Gastrocnemius medialis (tissue), 4 donors: Measurements from ENCODE around the gene FAM193B.

Experiments
- POLR2A ChIP-seq, 2 donors: fragments of 450-650 bp; IDR thresholded peaks; one replicate each; pipeline ENCODE4 v1.6.1; 2017; ENCODE audit warnings: antibody characterized with exemption in 2 of 2, mild to moderate bottlenecking in 2 of 2, moderate library complexity in 2 of 2
- TF ChIP-seq, protein P1 (sequence below), 5 experiments: fragments of 450-650 bp in 3 of 5; fragments of 200-600 bp in 2 of 5; sonication (generic) in 2 of 5; IDR thresholded peaks in 4 of 5; conservative IDR thresholded peaks in 1 of 5; 1 replicate in 4 of 5; 2 replicates in 1 of 5; pipeline ENCODE4 v1.5.1; 2016 to 2019; ENCODE audit warnings: antibody characterized with exemption in 5 of 5, mild to moderate bottlenecking in 3 of 5, moderate library complexity in 3 of 5

DNA sequence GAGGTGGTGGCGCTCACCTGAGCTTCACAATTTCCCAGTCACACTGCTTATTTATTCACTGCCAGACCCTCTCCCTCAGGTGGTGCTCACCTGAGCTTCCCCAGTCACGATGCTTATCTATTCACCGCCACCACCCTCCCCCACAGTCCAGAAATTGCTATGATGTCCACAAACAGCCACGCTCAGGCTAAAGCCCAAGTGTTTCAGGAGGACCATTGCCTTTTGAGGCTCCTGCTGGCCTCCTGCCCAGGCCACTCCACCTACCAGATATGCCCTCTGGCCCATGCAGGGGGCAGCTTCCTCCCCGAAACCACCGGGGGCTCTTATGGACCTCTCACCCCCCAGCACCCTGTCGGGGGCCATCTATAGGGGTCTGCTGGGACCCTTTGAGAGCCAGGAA, 61.5 kb downstream of the FAM193B start:
- no peak for TF ChIP-seq POLR2A (IDR thresholded peaks at IDR 0.05)
- TF ChIP-seq, protein P1, sequence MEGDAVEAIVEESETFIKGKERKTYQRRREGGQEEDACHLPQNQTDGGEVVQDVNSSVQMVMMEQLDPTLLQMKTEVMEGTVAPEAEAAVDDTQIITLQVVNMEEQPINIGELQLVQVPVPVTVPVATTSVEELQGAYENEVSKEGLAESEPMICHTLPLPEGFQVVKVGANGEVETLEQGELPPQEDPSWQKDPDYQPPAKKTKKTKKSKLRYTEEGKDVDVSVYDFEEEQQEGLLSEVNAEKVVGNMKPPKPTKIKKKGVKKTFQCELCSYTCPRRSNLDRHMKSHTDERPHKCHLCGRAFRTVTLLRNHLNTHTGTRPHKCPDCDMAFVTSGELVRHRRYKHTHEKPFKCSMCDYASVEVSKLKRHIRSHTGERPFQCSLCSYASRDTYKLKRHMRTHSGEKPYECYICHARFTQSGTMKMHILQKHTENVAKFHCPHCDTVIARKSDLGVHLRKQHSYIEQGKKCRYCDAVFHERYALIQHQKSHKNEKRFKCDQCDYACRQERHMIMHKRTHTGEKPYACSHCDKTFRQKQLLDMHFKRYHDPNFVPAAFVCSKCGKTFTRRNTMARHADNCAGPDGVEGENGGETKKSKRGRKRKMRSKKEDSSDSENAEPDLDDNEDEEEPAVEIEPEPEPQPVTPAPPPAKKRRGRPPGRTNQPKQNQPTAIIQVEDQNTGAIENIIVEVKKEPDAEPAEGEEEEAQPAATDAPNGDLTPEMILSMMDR (IDR thresholded peaks at IDR 0.05 in 4 of 5, conservative IDR thresholded peaks at IDR 0.05 in 1 of 5), result no peak
